ENCODE measurements around the gene DDIT3.

DNA sequence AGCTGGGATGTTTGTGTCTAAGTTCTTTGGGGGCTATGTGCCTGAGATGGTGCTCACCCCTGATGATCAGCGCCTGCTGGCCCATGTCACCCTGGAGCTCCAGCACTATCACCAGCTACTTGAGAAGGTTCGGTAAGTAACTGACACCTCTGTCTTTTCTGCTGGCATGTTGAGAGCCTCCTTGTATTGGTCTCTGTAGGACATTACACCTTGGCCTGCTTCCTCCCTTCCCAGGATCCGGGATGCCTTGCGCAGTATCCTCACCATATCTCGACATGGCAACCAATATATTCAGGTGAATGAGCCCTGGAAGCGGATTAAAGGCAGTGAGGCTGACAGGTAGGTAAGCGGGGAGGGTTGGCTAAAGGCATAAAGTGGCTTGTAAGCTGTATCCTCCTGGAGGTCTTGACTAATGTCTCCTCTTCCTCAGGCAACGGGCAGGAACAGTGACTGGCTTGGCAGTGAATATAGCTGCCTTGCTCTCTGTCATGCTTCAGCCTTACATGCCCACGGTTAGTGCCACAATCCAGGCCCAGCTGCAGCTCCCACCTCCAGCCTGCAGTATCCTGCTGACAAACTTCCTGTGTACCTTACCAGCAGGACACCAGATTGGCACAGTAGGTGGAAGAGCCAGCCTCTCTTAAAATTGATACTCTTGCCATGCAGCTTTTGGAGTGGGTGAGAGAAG is 5.5 kb downstream of the DDIT3 start:
- TF ChIP-seq, protein P1, sequence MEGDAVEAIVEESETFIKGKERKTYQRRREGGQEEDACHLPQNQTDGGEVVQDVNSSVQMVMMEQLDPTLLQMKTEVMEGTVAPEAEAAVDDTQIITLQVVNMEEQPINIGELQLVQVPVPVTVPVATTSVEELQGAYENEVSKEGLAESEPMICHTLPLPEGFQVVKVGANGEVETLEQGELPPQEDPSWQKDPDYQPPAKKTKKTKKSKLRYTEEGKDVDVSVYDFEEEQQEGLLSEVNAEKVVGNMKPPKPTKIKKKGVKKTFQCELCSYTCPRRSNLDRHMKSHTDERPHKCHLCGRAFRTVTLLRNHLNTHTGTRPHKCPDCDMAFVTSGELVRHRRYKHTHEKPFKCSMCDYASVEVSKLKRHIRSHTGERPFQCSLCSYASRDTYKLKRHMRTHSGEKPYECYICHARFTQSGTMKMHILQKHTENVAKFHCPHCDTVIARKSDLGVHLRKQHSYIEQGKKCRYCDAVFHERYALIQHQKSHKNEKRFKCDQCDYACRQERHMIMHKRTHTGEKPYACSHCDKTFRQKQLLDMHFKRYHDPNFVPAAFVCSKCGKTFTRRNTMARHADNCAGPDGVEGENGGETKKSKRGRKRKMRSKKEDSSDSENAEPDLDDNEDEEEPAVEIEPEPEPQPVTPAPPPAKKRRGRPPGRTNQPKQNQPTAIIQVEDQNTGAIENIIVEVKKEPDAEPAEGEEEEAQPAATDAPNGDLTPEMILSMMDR (IDR thresholded peaks at IDR 0.05), result no peak
- TF ChIP-seq POLR2A (IDR thresholded peaks at IDR 0.05), result no peak
